NCI-H226 (cell line): Measurements from ENCODE around the gene MID1.
"Not testable (repeated sequence)": the region's sequence is repeated elsewhere in the genome, so short reads cannot be mapped to it uniquely, and the experiment has no call there.

Source experiments
- DNase-seq: peaks from one replicate; pipeline ENCODE4 v3.0.0-alpha.2; 2015

Gene MID1

DNA sequence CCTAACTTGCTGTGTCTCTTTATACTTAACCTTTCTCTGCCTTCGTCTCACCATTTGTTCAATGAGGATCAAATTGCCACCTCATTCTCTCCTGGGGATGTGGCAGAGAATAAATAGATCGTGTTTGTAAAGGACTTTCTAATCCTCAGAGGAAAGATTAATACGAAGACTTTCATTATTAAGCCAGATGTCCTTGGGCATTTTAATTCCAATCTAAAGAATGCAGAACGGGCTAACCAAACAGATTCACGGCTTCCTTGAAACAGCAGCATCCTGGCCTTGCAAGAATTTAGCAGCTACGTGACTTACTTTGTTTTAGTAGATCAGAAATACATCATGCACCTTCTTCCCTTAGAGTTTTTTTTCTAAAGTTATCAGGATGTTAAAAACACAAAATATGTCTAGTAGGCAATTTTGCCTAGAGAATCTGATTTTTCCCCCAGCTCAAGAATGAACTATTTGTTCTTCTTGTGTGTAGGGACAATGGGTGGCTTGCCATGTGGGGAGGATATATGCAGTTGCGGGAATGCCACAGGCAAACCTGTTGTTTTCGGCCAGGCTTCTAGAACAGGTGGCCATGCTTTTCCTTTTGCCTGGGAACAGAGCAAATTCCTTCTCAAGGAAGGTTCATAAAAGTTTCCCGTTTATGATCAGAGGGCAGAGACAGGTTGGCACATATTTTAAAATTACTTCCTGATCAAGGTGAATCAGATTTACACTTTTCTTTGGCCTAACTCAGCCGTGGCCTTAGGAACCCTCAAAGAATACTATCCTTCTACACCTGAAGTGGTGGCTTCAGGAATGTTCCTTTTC is 3.0 kb downstream of the MID1 start:
- no peak for DNase-seq

DNA sequence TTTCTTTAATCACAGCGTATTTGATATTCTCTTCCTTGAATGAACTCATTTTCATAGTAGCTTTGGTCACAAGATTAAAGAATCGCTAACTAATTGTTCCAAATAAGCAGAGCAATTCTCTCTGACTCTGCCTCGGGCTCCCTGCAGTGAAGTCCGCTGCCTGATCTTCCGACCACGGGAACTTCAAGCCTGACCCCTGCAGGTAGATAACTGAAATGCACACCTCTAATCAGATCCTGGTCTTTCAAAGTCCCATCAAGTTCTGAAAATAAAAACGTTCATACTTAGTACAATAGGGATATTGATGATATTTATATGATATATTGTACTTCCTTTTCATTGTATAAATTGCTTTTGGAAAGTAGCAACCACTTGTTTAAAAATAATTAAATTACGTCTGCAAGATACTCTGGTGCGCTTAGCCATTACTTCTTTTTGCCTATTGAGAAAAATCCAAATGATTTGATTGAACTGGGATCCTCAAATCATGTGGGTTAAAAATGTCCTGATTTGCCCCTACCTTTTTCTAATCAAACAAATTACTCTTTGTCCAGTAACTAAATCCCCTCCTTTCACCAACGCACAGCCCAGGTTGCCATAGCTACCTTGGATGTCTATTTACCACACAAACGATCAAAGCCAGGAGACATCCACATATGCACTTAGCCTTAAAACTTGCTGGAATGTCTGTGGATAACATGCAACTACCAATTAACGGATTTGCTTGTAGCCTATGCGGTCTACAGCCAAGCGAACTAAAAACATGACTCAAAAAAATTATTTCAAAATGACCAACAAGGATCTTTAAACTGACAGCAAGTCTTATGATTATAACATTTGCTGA is 4.2 kb downstream of the MID1 start:
- no peak for DNase-seq

DNA sequence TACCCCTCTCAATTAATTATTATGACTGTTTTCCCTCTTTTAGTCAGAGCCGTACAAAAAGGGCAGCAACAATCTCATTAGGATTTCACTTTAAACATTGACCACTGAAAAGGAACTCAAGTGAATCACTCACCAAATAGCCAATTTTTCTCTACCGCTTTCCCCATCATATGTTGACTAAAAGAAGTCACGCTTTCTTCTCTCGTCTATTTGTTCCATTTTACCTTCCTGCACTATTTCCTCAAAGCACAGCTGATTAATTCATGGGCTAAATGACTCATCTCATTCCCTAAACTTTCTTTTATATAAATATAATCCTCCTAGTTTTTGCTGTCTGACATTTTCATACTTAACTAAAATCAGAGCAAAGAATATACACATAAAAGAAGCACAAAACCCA is 8.2 kb downstream of the MID1 start:
- no peak for DNase-seq

DNA sequence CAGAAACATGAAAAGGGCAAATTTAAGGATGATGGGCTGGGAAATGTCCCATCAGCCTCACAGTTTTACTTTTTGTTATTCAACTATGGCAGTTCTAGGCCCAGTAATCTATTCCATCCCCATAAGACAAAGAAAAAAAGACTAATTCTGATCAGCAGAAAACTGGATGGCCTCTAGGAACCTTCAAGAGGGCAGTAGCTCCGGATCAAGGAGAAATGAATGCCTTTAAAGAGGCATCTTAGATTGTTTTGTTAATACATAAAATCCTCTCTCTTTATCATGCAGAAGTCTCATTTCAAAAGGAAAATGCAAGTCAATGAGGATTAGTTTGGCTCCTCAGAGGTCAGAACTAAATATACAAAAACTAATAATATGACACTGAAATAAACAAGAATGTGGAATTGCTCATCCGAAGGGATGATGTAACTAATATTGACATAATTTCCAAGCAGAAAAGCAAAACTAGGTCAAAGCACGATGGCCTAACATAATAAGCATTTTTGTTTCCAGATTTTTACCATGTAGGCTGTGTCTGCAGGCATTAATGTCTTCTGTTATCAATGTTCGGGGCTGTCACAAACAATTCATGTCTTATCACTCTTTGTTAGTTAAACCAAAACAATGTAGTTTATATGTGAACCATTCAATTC is 8.8 kb downstream of the MID1 start:
- no peak for DNase-seq

DNA sequence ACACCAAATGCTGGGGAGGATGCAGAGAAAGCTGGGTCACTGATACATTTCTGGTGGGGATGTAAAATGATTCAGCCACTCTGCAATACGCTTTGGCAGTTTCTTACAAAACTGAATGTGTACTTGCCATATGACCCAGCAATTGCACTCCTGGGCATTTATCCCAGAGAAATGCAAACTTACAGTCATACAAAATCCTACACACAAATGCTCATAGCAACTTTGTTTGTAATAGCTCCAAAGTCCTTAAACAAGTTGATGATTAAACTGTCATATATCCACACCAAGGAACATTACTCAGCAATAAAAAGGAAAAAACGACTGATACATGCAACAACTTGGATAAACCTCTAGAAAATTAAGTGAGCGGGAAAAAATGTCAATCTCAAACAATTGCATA is 12.3 kb downstream of the MID1 start:
- DNase-seq = no peak

DNA sequence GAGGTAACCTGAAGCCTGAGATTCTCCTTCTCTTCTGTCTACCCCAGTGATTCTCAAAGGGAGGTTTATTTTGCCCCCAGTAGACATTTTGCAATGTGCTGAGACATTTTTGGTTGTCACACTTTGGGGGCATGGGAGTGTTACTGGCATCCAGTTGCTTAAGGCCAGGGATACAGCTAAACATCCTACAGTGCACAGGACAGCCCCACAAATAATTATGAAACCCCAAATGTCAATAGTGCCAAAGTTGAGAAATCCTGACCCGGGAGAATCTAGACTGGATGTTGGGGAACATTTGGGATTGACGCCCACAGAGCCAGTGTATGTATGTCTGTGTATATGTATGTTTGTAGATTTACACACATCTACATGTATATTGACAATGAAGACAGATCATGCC is 13.2 kb downstream of the MID1 start:
- DNase-seq = no peak

DNA sequence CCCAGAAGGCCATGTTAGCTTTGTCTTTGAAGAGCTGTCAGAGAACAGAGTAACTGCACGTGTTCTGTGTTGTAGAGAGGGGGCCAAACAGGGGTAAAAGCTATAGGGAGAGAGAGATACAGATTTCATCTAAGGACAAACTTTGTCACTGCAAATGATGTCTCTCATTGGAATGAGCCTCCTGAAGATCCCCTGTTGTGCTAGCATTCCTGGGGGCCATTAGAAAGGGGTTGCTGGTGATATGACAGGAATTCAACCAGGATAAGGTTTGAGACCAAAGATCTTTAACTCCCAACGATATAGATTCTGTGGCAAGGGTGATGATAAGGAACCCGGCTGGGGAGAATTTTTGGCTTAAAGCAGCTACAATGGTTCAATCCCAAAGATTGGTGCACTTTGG is 16.8 kb downstream of the MID1 start:
- DNase-seq = no peak

DNA sequence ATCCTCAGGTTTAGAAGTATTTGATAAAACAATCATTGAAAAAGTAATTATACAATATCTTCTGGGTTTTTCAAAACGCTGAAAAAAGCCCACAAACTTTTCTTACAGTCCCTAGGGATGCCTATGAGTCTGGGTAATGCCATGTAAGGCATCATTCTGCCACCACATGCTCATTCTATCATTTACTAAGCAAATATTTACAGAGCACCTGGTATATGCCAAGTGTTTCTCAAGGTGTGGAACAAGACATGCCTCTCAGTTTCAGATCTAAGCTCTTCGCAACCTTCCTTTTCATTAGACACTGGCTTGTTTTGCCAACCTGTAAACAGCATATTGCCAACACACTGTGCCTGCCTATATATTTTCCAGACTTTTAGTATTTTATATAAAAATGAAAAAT is 17.7 kb downstream of the MID1 start:
- no peak for DNase-seq

DNA sequence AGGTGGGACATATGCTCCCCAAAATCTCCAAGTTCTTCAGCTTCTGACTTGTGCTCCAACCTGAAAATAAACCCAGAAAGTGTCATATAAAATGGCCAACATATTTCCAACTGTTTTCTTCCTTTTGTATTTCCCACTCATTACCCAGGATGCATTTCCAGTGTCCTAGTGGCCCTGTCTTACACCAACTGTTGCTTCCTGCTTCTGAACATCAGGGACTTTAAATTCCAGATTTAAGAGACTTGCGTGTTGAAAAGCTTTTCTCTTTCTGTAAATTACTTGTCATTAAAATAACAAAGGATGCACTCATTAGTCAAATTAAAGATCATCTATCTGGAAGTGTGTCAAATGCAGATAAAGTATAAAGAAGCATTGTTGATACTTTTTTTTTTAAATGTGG is 19.9 kb downstream of the MID1 start:
- no peak for DNase-seq

DNA sequence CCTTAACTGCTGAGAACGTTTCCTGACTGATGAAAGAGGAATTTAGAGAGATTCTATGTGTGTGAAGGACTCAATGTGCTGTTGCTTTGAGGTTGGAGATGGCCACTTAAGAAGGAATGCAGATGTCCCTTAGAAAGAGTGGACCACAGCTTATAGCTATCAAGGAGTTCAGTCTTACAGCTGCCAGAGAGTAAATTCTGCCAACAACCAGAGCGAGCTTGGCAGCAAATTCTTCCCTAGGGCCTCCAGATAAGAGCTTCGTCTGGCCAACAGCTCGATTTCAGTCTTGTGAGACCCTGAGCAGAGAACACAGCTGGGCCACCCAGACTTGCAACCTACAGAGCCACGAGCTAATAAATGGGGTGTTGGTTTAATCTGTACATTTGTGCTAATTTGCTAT is 21.8 kb downstream of the MID1 start:
- DNase-seq = no peak

DNA sequence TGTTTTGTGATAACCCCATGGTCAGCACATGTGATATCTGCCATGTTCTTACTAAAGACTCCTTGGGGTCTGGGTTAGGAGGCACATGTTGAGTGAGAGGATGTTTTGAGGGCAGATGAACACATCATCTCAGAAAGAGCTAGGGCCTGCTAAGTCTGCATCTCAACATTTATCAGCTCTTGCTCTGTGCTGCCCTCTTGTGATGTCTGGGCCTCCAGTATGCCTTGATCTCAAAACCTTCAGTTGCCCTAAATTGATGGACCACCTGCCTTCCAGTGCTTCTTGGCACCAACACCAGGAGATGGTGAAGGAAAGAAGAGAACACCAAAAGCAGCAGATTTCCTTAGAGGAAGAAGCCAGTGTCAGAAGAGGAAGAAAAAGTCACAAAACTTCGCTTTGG is 22.5 kb downstream of the MID1 start:
- no peak for DNase-seq

DNA sequence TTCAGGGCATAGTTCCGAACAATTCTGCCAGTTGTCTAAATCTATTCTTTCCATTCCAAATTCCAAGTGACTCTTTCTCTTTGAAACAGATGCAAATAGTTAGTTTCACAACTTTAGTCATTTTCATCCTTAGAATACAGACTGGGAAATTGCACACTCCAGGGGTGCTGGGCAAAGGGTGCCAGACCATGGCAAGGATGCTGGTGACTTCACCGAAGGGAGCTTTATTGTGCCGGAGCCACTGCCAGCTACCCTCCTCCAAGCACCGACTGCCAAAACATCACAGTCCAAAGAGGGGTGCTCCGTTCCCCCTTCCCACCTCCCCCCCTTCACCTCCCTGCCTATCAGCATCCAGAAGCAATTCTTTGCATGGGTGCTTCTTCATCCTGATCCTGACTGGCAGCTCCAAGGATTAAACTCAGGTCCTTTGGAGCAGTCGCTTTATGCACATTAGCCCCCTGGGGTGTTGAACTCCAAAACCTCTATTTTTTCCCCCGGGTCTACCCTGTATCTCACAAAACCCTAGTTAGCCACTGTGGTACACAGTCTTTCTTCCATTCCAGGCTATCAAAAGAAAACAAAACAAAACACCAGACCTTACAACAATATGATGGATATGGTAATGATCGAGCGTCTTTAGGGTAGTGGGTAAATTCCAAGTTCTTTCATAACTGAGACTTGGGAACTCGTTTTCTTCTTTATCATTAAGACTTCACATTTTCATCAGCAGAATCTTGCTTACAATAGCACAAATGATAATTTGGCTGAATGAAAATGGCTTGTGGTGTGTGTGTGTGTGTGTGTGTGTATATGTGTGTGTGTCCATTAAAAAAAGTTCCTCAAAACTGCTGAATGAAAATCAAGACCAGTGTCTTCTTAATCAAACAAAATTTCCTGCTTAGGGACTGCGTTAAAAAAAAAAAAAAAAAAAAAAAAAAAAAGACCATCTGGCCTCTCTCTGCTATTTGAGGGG is 28.7 kb downstream of the MID1 start:
- DNase-seq = no peak

DNA sequence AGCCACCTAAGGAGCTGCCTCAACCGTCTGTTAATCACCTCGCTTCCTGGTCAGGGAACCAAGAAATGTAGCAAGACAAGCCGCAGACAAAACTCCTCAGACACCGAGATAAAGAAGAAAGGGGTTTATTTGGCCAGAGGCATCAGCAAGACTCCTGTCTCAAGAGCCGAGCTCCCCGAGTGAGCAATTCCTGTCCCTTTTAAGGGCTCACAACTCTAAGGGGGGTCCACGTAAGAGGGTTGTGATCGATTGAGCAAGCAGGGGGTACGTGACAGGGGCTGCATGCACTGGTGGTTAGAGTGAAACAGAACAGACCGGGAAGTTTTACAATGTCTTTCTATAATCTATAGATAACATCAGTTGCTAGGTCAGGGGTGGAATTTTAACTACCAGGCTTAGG is 30.6 kb downstream of the MID1 start:
- DNase-seq = not testable (repeated sequence)

DNA sequence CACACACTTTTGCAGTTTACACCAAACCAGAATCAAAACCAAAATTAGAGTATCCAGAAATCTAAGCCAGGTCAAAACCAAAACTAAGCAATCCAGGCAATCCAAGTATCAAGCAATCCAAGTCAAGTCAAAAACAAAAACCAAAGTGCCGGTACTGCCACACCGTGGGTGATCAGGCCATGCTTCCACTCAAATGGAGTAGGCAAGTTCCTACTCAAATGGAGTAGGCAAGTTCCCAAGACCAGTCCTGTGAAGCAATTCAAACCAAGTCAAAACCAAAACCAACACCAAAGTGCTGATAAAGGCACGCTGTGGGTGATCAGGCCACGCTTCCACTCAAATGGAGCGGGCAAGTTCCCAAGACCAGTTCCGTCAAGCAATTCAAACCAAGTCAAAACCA is 31.3 kb downstream of the MID1 start:
- no peak for DNase-seq

DNA sequence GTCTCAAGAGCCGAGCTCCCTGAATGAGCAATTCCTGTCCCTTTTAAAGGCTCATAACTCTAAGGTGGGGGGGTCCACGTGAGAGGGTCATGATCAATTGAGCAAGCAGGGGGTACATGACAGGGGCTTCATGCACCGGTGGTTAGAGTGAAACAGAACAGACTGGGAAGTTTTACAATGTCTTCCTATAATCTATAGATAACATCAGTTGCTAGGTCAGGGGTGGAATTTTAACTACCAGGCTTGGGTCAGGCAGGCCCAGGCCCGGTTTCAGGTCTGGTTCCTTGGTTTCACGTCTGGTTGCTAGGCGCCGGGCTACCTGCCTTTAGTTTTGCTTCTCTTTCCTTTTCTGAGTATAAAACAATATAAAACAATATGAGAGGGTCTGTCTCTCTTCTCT is 35.5 kb downstream of the MID1 start:
- not testable (repeated sequence) for DNase-seq

DNA sequence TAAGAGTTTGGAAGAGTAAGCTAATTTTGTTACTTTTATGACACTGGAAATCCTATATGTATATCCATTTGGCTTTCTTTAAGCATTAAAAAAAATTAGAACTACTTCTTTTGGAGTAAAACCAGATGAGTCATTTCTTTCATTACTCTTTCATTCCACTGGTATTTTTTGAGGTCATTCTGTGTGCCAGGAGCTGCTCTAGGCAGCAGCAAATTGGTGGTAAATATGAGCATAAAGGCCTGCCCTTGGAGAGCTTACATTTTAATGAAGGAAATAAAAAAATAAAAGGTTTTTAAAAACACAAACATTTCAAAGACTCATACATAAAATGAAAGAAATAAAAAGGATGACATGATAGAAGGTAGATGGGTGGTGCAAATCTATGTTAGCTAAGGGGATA is 37.4 kb downstream of the MID1 start:
- DNase-seq = peak; percentile 53

DNA sequence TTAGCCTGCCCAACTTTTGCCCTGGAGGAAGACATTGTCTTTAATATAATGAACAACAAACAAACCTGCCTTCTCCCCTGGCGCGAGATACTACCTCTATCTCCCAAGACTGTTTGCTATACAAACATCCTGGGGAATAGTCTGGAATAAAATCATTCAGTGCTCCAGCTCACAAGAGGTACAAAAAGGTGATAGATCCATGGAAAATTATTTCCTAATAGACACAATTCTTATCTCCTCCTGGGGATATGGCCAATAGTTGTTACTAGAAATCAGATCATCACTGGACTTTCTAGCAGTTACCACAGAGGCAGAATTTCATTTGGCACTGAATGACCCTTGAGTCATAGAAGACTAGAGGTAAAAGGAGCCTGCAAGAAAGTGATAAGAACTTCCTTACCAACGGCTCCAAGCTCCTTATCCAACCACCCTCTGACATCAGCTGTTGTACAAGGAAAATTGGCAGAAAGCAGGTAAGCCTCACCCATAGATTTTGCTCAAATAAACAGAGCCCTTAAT is 38.1 kb downstream of the MID1 start:
- peak; percentile 84 for DNase-seq

DNA sequence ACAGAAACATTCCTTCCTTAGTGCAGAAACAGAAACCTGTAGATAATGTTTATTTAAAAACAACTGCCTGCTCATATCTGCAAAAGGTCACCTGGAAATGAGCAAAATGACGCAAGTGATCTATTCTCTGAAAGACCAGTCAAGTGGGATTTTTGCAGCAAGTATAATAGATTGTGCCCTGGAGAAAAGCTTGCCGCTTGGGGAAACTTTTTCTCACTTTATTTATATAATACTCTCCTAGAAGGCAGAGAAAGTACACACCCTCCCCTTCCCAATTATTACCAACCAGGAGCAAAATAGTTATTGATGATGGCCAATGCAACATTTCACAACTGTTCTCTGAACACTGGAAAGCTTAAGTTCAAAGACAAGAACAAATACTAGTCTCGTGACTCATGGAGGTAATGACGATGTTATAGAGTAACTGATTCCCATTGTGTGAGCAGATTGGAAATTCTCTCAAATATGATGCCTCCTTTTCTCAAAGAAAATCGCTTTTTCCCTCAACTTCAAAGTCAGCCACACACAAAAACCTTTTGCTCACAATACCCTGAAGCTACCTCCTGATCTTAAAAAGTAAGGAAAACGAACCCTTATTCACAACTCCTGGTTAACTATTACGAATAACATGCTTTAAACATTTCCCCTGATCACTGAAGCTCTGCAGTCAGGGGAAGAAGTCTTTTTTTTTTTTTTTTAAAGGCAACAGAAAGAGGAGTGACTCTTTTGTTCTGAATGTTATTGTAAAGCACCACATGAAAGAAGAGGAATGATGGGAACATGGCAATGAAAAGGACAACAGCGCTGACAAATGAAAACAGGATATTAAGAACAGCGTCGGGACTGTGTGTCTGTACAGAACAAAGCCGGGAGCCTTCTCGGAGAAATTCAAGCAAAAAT is 41.0 kb downstream of the MID1 start:
- DNase-seq = no peak

DNA sequence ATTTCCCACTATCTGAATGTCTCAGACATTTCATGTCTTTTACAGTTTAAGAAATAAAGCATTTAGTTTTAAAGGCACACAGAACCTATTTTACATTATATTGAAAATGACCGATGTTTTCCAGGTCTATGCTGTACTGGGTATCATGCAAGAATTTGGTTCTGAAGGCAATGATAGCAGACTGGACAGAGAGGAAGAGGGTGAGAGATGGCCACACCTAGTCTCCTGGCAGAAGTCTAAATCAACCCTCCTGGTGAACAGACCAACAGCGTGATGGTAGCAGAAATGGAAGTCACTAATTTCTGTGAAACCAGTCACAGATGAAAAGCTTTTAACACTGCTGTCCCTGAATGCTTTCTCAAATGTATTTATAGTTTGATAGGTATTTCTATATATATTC is 41.9 kb downstream of the MID1 start:
- no peak for DNase-seq

DNA sequence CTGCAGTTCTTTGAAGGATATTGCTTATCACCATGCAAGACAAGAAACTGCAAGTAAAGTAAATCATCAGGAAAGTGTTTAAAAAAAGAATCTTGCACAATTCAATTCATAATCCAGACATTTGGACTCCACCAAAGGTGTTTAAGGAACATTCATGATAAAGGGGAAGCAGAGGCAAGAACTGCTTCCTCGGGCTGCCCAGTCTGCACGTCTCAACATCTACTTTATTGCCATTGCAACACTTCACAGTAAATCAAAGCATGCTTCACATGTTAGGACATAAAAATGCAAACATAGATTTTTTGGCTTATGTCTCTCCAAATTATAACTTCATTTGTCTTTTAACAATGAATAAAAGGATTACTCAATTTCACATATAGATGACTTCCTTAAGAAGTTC is 42.5 kb downstream of the MID1 start:
- no peak for DNase-seq

DNA sequence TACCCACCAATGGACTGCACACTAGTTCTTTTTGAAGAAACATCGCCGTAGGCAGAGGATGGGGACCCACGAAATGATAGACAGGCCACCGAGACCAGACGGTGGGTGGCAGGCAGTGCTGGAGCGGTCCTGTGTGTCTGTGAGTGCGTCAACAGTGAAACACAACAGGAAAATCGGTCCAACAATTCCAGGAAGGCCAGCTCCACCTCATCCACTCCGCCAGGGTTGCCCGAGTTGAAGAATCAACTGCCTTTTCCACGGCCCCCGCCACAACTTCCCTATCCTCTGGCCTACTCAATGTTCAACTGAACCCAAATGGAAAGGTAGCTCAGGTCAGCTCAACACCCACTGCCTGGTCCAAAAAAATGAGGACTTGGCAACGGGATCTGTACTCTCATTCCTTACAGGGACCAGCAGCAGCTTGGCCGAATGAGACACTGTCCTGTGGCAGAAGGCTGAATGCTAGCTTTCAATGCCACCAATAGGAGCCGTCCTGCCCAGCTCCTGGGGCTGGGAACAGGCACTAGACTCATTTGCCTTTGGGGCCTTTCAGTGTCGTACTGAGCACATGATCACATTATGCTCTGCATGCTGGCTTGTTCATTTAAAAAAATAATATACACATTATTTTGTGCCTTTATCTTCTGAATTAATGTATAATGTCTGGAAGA is 43.5 kb downstream of the MID1 start:
- DNase-seq = no peak
